GM12878 (cell line): ENCODE data around the gene MAML3. TPM values are rescaled to one million over a fixed set of nuclear protein-coding genes. Genes with fewer than 3 reads are reported as not detected.

Source experiments
- CEBPZ ChIP-seq: fragments of 150-350 bp; IDR thresholded peaks from 2 replicates; pipeline ENCODE4 v1.6.1; 2016; ENCODE audit warnings: low read depth, low read length
- ESRRA ChIP-seq: IDR thresholded peaks from 2 replicates; pipeline ENCODE4 v1.6.1; 2012; ENCODE audit warnings: mild to moderate bottlenecking, low read length, improper control_type of control experiment
- GATAD2B ChIP-seq: fragments of 450-650 bp; conservative IDR thresholded peaks from 2 replicates; pipeline ENCODE4 v1.6.1; 2017; ENCODE audit warnings: low read depth, mild to moderate bottlenecking, moderate library complexity
- HDGF ChIP-seq: fragments of 450-650 bp; IDR thresholded peaks from 2 replicates; pipeline ENCODE4 v1.6.1; 2016; ENCODE audit warnings: antibody characterized with exemption
- SMC3 ChIP-seq: IDR thresholded peaks from 2 replicates; pipeline ENCODE4 v1.6.1; 2011; ENCODE audit warnings: low read length, improper control_type of control experiment, borderline replicate concordance
- SREBF2 ChIP-seq: IDR thresholded peaks from 2 replicates; pipeline ENCODE4 v1.6.1; 2012; ENCODE audit warnings: mild to moderate bottlenecking, low read length
- TAF1 ChIP-seq: IDR thresholded peaks from 2 replicates; pipeline ENCODE4 v1.6.1; 2011; ENCODE audit warnings: mild to moderate bottlenecking, low read depth, low read length, borderline replicate concordance
- ZNF24 ChIP-seq: fragments of 450-650 bp; IDR thresholded peaks from 2 replicates; pipeline ENCODE4 v1.6.1; 2017; ENCODE audit warnings: antibody characterized with exemption, mild to moderate bottlenecking
- polyA plus RNA-seq, 11 experiments: library from polyadenylated mRNA; depleted of rRNA in 4 of 11; unstranded in 6 of 11; stranded (reverse) in 5 of 11; fragments of >200 nt; fragmentation: Nextera tagmentation in 4 of 11; fragmentation: Illumina TruSeq in 1 of 11; extraction: Ambion mirVana in 4 of 11; extraction: Trizol in 1 of 11; gene quantifications; 1 replicate in 1 of 11; 2 replicates in 10 of 11; pipeline versions ENCODE4 v1.2.1 to v1.2.3, GENCODE V29; 2011 to 2016; ENCODE audit warnings: inconsistent platforms in 2 of 11, missing spikeins in 2 of 11, low read depth in 1 of 11
- total RNA-seq, 4 experiments: library from RNA; depleted of rRNA in 3 of 4; stranded (reverse); fragments of >200 nt in 3 of 4; fragmentation: Illumina TruSeq in 1 of 4; extraction: Trizol in 1 of 4; gene quantifications; 2 replicates each; pipeline versions ENCODE4 v1.2.1 to v1.2.3, GENCODE V29; 2013 to 2021
- TF ChIP-seq, protein P1 (sequence below): IDR thresholded peaks from 2 replicates; pipeline ENCODE4 v1.6.1; 2012; ENCODE audit warnings: mild to moderate bottlenecking, low read depth, low read length
- TF ChIP-seq, protein P2 (sequence below), 3 experiments: IDR thresholded peaks in 2 of 3; conservative IDR thresholded peaks in 1 of 3; 2 replicates each; pipeline ENCODE4 v1.5.1; 2011; ENCODE audit warnings: low read depth in 3 of 3, low read length in 3 of 3, mild to moderate bottlenecking in 3 of 3, control low read depth in 2 of 3, moderate library complexity in 2 of 3, inconsistent platforms in 1 of 3, mixed read lengths in 1 of 3; ENCODE audit not compliant: control insufficient read depth in 2 of 3, insufficient read depth in 1 of 3; ENCODE audit errors: extremely low read depth in 1 of 3

MAML3 gene
- total and polyA plus RNA-seq, 10 of the 15 experiments (the other 5 are each of a cell fraction or from before 2014, with no cell fraction given): under 0.01 to 0.53 (median 0.06) TPM; not detected in 2

DNA sequence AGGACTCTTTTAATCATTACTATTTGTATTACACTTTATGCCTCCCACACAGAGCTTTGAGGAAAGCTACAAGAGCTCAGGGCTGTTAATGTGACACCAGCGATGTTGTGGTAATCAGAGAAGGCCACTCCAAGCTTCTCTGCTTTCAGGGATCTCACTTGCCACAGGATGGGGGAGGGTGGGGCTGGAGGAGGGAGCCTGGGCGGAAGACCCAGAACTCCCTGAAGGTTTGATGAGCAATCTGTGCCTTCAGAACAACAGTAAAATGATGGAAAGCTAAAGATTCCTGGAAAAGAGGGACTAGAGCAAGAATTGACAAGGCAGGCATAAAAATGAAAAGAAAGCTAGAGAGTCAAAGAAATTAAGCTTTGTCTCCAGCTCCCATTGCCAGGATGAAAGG, 75.6 kb downstream of the MAML3 start (continued):
- TF ChIP-seq, protein P1, sequence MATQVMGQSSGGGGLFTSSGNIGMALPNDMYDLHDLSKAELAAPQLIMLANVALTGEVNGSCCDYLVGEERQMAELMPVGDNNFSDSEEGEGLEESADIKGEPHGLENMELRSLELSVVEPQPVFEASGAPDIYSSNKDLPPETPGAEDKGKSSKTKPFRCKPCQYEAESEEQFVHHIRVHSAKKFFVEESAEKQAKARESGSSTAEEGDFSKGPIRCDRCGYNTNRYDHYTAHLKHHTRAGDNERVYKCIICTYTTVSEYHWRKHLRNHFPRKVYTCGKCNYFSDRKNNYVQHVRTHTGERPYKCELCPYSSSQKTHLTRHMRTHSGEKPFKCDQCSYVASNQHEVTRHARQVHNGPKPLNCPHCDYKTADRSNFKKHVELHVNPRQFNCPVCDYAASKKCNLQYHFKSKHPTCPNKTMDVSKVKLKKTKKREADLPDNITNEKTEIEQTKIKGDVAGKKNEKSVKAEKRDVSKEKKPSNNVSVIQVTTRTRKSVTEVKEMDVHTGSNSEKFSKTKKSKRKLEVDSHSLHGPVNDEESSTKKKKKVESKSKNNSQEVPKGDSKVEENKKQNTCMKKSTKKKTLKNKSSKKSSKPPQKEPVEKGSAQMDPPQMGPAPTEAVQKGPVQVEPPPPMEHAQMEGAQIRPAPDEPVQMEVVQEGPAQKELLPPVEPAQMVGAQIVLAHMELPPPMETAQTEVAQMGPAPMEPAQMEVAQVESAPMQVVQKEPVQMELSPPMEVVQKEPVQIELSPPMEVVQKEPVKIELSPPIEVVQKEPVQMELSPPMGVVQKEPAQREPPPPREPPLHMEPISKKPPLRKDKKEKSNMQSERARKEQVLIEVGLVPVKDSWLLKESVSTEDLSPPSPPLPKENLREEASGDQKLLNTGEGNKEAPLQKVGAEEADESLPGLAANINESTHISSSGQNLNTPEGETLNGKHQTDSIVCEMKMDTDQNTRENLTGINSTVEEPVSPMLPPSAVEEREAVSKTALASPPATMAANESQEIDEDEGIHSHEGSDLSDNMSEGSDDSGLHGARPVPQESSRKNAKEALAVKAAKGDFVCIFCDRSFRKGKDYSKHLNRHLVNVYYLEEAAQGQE: no peak
- no peak for TF ChIP-seq SMC3
- TF ChIP-seq TAF1: no peak
- TF ChIP-seq CEBPZ: no peak
- TF ChIP-seq ESRRA: no peak
- TF ChIP-seq, protein P2, sequence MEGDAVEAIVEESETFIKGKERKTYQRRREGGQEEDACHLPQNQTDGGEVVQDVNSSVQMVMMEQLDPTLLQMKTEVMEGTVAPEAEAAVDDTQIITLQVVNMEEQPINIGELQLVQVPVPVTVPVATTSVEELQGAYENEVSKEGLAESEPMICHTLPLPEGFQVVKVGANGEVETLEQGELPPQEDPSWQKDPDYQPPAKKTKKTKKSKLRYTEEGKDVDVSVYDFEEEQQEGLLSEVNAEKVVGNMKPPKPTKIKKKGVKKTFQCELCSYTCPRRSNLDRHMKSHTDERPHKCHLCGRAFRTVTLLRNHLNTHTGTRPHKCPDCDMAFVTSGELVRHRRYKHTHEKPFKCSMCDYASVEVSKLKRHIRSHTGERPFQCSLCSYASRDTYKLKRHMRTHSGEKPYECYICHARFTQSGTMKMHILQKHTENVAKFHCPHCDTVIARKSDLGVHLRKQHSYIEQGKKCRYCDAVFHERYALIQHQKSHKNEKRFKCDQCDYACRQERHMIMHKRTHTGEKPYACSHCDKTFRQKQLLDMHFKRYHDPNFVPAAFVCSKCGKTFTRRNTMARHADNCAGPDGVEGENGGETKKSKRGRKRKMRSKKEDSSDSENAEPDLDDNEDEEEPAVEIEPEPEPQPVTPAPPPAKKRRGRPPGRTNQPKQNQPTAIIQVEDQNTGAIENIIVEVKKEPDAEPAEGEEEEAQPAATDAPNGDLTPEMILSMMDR (IDR thresholded peaks at IDR 0.05 in 2 of 3, conservative IDR thresholded peaks at IDR 0.05 in 1 of 3; ENCODE audit: control insufficient read depth in 2 of 3, extremely low read depth in 1 of 3, insufficient read depth in 1 of 3, low read depth in 3 of 3, low read length in 3 of 3): no peak
- TF ChIP-seq GATAD2B: no peak
- TF ChIP-seq HDGF: no peak
- no peak for TF ChIP-seq SREBF2
- TF ChIP-seq ZNF24: no peak
